GM19467 (cell line): ENCODE measurements around the gene TGOLN2.
A peak's percentile ranks its signal among the peaks of the same experiment; 100 is the strongest.
"Not testable (repeated sequence)": the region's sequence is repeated elsewhere in the genome, so short reads cannot be mapped to it uniquely, and the experiment has no call there.

Source experiments
- ATAC-seq: cut with Tn5 transposase; IDR thresholded peaks from one replicate; pipeline ENCODE4 v1.9.1; 2021; ENCODE audit warnings: mild to moderate bottlenecking, moderate library complexity; ENCODE audit not compliant: unreplicated experiment

The TGOLN2 gene

DNA sequence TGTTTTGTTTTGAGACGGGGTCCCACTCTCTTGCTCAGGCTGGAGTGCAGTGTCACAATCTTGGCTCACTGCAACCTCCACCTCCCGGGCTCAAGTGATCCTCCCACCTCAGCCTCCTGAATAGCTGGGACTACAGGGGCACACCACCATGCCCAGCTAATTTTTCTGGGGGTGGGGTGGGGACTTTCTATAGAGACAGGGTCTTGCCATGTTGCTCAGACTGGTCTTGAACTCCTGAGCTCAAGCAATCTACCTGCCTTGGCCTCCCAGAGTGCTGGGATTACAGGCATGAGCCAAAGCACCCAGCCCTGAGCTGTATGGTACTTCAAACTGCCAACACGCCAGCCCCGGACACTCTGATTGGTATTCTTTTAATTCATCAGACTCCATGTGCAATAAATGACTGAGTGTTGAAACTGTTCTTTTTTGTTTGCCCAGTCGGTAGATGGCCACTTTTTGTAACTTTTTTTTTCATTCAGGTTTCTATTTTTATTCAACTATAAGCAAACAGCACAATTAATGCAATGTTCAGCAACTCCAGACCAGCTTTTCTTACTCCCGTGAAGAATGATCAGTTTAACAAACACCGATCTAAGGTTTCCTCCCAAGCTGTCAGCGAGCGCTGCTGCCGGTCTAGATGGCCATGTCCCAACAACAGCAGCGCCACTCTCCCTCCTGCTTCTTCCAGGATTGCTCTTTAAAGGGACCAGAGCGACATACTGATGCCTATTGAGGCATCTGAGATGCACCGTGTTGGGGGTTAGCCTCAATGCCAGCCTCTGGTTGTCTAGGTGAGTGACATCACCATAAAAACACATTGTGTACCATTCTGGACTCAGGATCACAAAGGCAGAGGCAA, 12.5 kb upstream of the TGOLN2 start:
- no peak for ATAC-seq

DNA sequence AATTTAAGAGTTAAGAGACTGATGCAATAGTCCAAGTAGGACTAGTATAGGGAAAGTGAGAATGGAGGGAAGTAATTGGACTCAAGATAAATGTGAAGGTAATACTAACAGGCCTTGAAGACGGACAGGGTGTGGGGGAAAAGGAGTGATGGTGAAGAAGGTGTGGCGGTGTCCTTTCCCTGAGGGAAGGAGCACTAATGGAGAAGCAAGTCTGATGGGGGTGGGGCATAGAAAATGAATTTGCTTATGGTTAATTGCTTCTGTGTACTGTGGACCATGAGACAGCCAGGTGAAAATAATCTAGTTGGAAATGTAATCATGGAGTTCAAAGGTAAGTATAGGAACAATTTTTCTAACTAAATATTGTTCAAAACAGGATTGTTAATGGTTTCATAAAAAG, 7.1 kb upstream of the TGOLN2 start:
- ATAC-seq = no peak

GRCh38 chr2:85333877-85334276, 6.1 kb upstream of the TGOLN2 start:
- ATAC-seq = not testable (repeated sequence)

GRCh38 chr2:85330839-85331636, 3.2 kb upstream of the TGOLN2 start:
- no peak for ATAC-seq

DNA sequence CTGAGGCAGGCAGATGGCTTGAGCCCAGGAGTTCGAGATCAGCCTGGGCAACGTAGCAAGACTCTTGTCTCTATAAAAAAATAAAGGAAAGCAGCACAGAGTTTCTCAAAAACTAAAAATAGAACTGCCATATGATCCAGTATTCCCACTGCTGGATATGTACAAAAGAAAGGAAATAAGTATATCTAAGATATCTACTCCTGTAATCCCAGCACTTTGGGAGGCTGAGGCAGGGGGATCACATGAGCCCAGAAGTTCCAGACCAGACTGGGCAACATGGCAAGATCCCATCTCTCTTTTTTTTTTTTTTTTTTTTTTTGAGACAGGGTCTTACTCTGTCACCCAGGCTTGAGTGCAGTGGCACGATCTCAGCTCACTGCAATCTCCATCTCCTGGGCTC, 1.9 kb upstream of the TGOLN2 start:
- ATAC-seq = not testable (repeated sequence)

GRCh38 chr2:85329181-85329651, 1.4 kb upstream of the TGOLN2 start:
- no peak for ATAC-seq

DNA sequence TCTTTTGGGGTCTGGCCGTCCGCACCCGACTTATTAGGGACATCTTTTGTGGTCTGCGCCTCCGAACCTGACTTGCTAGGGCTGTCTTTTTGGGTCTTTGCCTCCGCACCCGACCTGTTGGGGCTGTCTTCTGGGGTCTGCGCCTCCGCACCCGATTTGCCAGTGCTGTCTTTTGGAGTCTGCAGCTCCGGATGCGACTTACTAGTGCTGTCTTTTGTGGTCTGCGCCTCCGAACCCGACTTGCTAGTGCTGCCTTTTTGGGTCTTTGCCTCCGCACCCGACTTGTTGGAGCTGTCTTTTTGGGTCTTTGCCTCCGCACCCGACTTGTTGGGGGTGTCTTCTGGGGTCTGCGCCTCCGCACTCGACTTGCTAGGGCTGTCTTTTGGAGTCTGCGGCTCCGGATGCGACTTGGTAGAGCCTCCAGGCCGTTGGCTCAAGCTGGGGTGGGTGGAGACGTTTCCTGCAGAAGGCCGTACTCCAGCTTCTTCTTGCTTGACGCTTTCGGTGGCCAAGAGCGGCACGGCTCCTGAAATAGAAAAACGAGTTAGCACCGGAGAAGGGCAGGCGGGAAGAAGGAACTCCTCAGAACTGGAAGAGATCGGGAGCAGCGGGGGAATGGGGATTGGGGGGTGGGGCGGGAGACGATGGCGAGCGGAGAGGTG, 498 bp downstream of the TGOLN2 start:
- ATAC-seq = no peak

DNA sequence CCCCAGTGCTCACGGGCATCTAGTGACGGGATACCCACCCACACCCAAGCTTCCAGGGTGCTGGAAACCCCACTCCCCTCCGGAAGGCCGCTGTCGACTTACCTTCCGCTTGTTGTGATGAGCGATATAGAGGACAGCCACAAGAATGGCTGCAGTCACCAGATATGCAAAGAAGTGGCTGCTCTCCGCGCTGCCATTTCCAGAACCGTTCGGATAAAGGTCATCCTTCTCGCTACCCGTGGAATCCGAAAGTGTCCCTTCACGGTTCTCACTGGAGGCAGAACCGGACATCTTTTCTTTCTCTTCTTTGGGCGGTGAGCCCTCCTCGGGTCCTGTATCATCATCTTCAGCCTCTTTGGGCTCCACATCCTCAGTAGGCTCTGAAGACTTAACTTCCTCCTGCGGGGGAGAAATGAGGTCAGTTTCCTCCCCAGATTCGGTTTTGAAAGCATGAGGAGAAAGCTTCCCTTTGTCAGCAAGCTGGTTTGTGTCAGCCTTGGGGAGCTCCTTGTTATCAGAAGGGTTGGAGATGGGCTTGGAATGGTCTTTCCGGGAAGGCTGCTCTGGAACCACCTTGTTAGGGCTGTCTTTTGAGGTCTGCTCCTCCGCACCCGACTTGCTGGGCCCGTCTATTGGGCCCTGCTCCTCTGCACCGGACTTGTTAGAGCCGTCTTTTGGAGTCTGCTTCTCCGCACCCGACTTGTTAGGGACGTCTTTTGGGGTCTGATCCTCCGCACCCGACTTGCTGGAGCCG, 1.2 kb downstream of the TGOLN2 start:
- ATAC-seq = no peak

DNA sequence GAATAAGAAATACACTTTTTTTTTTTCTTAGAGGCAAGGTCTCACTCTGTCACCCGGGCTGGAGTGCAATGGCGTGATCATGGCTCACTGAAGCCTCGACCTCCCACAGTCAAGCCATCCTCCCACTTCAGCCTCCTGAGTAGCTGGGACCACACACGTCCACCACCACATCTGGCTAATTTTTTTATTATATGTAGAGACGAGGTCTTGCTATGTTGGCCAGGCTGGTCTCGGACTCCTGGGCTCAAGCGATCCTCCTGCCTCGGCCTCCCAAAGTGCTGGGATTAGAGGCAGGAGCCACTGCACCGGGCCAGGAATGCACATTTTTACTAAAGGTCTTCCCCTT, 2.4 kb downstream of the TGOLN2 start:
- no peak for ATAC-seq

DNA sequence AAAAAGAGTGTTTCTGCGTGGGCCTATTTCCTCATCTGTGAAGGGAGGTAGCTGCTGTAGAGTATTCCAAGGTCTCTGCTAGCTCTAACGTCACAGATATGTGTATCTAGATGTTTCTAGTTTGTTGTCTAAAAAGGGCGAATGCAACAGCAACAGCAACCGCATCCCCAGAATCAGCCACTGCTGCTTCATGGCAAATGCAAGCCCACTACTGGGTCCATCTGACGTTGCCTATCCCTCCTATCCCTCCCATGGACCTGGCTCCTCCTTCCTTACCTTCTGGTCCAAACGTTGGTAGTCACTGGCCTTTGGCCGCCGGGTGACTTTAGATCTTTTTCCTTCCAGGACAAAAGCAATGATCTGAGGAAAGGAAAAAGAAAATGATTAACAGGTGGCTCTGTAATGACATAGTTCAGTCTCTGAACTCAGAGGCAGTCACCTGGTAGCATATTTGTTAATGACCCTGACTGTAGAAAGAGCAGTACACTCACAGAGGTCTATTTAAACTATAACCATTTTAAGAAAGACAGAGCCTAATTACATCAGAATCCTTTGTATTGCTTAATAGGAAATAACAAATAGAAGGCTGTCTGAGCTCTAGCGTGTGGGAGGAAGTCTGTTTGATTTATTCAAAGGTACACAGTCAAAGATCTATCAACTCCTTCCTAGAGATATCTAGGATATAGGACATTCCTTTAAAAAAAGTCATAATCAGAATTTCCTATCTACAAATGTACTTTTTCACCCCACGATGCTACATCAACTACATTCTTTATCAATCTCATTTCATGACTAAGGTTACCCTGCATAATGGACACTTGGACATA, 2.9 kb downstream of the TGOLN2 start:
- ATAC-seq = no peak

DNA sequence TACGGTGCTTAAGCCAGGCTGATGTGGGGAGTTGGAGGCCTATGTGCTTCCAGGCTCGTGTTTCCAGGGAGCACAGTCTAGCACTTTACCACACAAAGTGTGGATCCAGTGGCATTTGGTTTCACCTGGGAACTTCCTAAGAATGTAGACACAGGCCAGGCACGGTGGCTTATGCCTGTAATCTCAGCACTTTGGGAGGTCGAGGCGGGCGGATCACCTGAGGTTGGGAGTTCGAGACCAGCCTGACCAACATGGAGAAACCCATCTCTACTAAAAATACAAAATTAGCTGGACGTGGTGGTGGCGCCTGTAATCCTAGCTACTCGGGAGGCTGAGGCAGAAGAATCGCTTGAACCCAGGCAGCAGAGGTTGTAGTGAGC, 3.8 kb downstream of the TGOLN2 start:
- ATAC-seq = not testable (repeated sequence)

GRCh38 chr2:85323351-85323987, 4.3 kb downstream of the TGOLN2 start:
- no peak for ATAC-seq

DNA sequence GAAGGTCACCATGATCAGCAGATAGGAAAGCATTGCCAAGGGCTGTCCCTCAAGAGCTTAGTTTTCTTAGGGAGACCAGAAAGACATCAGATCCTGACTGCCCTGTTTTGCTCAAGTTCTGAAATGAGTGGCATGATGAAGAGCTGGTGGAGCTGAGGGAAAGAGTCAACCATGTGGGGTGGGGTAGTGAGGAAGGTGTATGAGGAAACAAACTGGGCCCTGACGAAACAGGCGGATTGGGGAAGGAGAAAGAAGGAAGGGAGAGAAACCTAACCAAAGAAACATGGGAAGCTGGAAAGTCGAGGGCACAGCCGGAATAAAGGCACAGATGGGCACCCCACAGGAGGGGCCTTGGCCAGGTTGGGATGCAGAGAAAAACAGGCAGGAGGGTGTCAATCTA, 8.0 kb downstream of the TGOLN2 start:
- no peak for ATAC-seq

GRCh38 chr2:85318222-85319074, 9.3 kb downstream of the TGOLN2 start:
- ATAC-seq = no peak

DNA sequence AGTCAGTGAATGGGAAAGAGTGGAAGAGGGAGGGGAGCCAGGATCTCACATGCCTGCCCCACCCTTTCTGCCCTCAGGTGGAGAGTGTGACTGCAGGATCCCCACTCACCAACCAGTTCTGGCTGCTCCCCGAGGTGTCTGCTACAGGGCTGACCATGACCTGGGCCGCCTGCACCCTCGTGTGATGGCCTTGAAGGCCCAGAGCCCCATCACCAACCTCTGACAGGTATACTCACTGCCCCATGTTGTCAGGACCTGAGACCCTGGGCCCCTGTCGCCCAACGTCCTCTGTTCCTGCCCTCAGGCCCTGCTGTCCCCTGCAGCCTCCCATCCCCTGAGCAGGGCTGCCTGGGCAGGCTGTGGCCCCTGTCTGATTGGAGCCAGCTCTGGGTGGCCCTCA, 11.9 kb downstream of the TGOLN2 start:
- not testable (repeated sequence) for ATAC-seq

DNA sequence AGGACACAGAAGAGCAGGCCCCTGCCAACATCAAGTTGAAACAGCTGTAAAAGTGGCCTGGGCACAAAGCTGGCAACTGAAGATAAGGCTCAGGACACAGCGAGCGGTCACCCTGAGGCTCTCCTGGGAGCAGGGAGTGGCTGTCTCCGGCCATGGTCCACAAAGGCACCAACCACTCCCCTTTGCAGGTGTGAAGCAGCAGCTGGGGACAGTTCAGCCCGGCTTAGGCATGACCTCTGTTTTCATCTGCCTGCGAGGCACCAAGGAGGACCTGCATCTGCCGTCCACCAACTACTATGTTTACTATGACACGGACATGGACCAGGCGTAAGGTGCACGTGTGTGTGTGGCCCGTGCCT, 12.9 kb downstream of the TGOLN2 start:
- ATAC-seq = no peak

GRCh38 chr2:85312404-85312803, 15.4 kb downstream of the TGOLN2 start:
- ATAC-seq = no peak

- peak; percentile 53 for ATAC-seq
Observed at GRCh38 chr2:85310330-85310729, 17.5 kb downstream of the TGOLN2 start.
